DMS79 (cell line): ENCODE data around the gene WDR18.

Experiments used
- DNase-seq: peaks from one replicate; lab custom pipeline; 2025; lab: John Stamatoyannopoulos, UW

The WDR18 gene

GRCh38 chr19:1042689-1043511, 58.8 kb downstream of the WDR18 start:
- DNase-seq = peak; percentile 66
